PC-3 (cell line): ENCODE results near the gene PEX1. TPM values are rescaled to one million over a fixed set of nuclear protein-coding genes. Genes with fewer than 3 reads are reported as not detected.

ENCODE experiments used
- ATAC-seq: fragments of 200-7000 bp; cut with Tn5 transposase; 2 replicates; pipeline ENCODE4 v1.9.1; 2020; ENCODE audit warnings: mild to moderate bottlenecking, moderate library complexity
- BruUV-seq: library from RNA; stranded (reverse); fragments of 400-500 nt; replicated peaks from 2 replicates; lab custom pipeline; 2021; lab: Mats Ljungman, UMichigan
- CTCF ChIA-PET: fragments of 300-600 bp; sonication (Branson Sonifier 250); formaldehyde crosslinking; loops from one replicate; lab custom pipeline; 2022; ENCODE audit warnings: antibody characterized with exemption; lab: Charles Lee
- POLR2A ChIA-PET: fragments of 300-600 bp; sonication (Branson Sonifier 250); formaldehyde crosslinking; loops from one replicate; lab custom pipeline; 2022; ENCODE audit warnings: antibody characterized with exemption; ENCODE audit not compliant: unreplicated experiment; lab: Charles Lee
- DNase-seq: peaks from one replicate; pipeline ENCODE4 v3.0.0-alpha.2; 2015
- H2AFZ ChIP-seq: fragments of 300-600 bp; sonication (generic); 2 replicates; pipeline ENCODE4 v1.6.0; 2016; ENCODE audit warnings: antibody characterized with exemption, low read length
- H3F3A ChIP-seq: fragments of 300-600 bp; sonication (generic); one replicate; pipeline ENCODE4 v1.6.0; 2017; ENCODE audit warnings: antibody characterized with exemption, low read length, control low read depth, mild to moderate bottlenecking; ENCODE audit not compliant: unreplicated experiment
- H3K27ac ChIP-seq: fragments of 300-600 bp; sonication (generic); 2 replicates; pipeline ENCODE4 v1.5.1; 2016; ENCODE audit warnings: mild to moderate bottlenecking, low read length
- H3K27me3 ChIP-seq: fragments of 300-600 bp; sonication (generic); 2 replicates; pipeline ENCODE4 v1.6.1; 2016; ENCODE audit warnings: low read length, mixed read lengths
- H3K36me3 ChIP-seq: fragments of 300-600 bp; sonication (generic); 2 replicates; pipeline ENCODE4 v1.6.1; 2016; ENCODE audit warnings: low read depth, mixed run types, low read length, mixed read lengths
- H3K4me1 ChIP-seq: fragments of 300-600 bp; sonication (generic); 2 replicates; pipeline ENCODE4 v1.5.1; 2016; ENCODE audit warnings: low read length; ENCODE audit not compliant: insufficient read depth
- H3K4me2 ChIP-seq: fragments of 300-600 bp; sonication (generic); 2 replicates; pipeline ENCODE4 v1.6.0; 2016; ENCODE audit warnings: low read length
- H3K4me3 ChIP-seq: fragments of 300-600 bp; sonication (generic); 2 replicates; pipeline ENCODE4 v1.5.1; 2016; ENCODE audit warnings: mild to moderate bottlenecking, low read length, mixed read lengths
- H3K79me2 ChIP-seq: fragments of 300-600 bp; sonication (generic); 2 replicates; pipeline ENCODE4 v1.6.1; 2017; ENCODE audit warnings: low read length, mixed read lengths
- H3K9ac ChIP-seq: fragments of 300-600 bp; sonication (generic); 2 replicates; pipeline ENCODE4 v1.6.0; 2016; ENCODE audit warnings: mild to moderate bottlenecking, low read length
- H3K9me2 ChIP-seq: fragments of 300-600 bp; sonication (generic); replicated peaks from 2 replicates; pipeline ENCODE4 v1.6.1; 2016; ENCODE audit warnings: mixed run types, low read length, mixed read lengths
- H3K9me3 ChIP-seq: fragments of 300-600 bp; sonication (generic); 2 replicates; pipeline ENCODE4 v1.6.1; 2016; ENCODE audit warnings: low read length, mixed read lengths
- H4K20me1 ChIP-seq: fragments of 300-600 bp; sonication (generic); 2 replicates; pipeline ENCODE4 v1.6.1; 2016; ENCODE audit warnings: low read length, mixed read lengths
- EZH2 ChIP-seq: fragments of 300-600 bp; sonication (generic); IDR thresholded peaks from one replicate; pipeline ENCODE4 v1.6.1; 2017; ENCODE audit warnings: antibody characterized with exemption, mild to moderate bottlenecking, low read length; ENCODE audit not compliant: unreplicated experiment
- EZH2phosphoT487 ChIP-seq: fragments of 300-600 bp; sonication (generic); IDR thresholded peaks from 2 replicates; pipeline ENCODE4 v1.6.1; 2018; ENCODE audit warnings: mild to moderate bottlenecking, antibody characterized with exemption, low read length, borderline replicate concordance
- intact Hi-C: fragments of 100-400 bp; cut with micrococcal nuclease; formaldehyde crosslinking; loops from 2 replicates; pipeline ENCODE4 v1.9.0; 2023
- total RNA-seq: library from RNA; depleted of rRNA; stranded (reverse); fragments of >200 nt; gene quantifications from 2 replicates; pipeline ENCODE4 v1.2.3, GENCODE V29; 2014; rRNA removed
- TF ChIP-seq, protein P1 (sequence below): fragments of 300-600 bp; sonication (generic); conservative IDR thresholded peaks from 2 replicates; pipeline ENCODE4 v1.5.1; 2017; ENCODE audit warnings: antibody characterized with exemption, low read depth, mild to moderate bottlenecking, low read length

Gene PEX1
- total RNA-seq, 1 experiment from 2014 or later = 8.5 TPM

DNA sequence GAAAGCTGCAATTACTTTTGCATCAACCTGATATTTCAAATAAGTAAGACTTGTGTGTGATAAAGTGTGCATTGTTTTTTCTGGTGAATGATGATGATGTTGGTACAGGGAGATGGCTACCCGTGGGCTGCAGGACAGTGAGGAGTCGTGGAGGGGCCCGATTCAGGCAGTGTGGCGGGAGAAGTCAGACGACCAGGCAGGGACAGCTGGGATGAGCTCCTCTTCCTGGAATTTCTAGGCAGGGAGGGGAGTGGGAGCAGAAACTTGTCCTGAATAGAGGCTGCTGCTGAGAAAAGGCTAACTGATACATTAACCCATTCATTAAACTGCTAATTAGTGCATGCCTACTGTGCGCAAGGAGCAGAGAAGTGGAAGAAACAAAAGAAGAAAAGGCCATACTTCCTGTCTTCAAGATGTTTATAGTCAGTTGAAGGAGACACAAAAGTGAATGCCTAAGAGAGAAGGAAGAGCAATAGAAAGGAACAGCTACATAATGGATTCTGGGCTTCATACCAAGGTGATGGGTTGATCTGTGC lies 90.3 kb downstream of the PEX1 start:
- no peak overlapping the region for H3K9ac ChIP-seq
- BruUV-seq = no TSS peak
- no peaks in the 10 kb centered on the region for H3K9me2 ChIP-seq
- no peaks in the 10 kb centered on the region for H3F3A ChIP-seq
- no peak for TF ChIP-seq EZH2
- TF ChIP-seq, protein P1, sequence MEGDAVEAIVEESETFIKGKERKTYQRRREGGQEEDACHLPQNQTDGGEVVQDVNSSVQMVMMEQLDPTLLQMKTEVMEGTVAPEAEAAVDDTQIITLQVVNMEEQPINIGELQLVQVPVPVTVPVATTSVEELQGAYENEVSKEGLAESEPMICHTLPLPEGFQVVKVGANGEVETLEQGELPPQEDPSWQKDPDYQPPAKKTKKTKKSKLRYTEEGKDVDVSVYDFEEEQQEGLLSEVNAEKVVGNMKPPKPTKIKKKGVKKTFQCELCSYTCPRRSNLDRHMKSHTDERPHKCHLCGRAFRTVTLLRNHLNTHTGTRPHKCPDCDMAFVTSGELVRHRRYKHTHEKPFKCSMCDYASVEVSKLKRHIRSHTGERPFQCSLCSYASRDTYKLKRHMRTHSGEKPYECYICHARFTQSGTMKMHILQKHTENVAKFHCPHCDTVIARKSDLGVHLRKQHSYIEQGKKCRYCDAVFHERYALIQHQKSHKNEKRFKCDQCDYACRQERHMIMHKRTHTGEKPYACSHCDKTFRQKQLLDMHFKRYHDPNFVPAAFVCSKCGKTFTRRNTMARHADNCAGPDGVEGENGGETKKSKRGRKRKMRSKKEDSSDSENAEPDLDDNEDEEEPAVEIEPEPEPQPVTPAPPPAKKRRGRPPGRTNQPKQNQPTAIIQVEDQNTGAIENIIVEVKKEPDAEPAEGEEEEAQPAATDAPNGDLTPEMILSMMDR = no peak
- no peak for TF ChIP-seq EZH2phosphoT487
- H3K79me2 ChIP-seq = no peaks in the 10 kb centered on the region
- no peak overlapping the region for H3K27ac ChIP-seq
- no peak for DNase-seq
- no peaks in the 10 kb centered on the region for H4K20me1 ChIP-seq
- H3K27me3 ChIP-seq = no peaks in the 10 kb centered on the region
- no peaks in the 10 kb centered on the region for H3K4me1 ChIP-seq
- no peaks in the 10 kb centered on the region for H3K9me3 ChIP-seq
- CTCF ChIA-PET = no interaction called here
- intact Hi-C loops = no loop called here
- no peak overlapping the region for H3K4me2 ChIP-seq
- POLR2A ChIA-PET = no interaction called here
- H3K36me3 ChIP-seq = no peaks in the 10 kb centered on the region
- no peak overlapping the region for H3K4me3 ChIP-seq
- no peak overlapping the region for H2AFZ ChIP-seq
- no peak for ATAC-seq

Other genes with a start within 250 kb of the PEX1 start
- gene GATAD1, start 81.0 kb downstream of the PEX1 start, total RNA-seq = 15.8 and 20.0 TPM in 2 replicates
- gene ERVW-1, start 50.6 kb downstream of the PEX1 start, total RNA-seq = not detected in 2 replicates
- 5.7 and 8.2 TPM in 2 replicates for gene RBM48, start 275 bp upstream of the PEX1 start, total RNA-seq
- 22.6 and 25.9 TPM in 2 replicates for gene FAM133B, start 61.9 kb upstream of the PEX1 start, total RNA-seq